GM12878 (cell line): ENCODE measurements around the gene RDH12. TPM values are rescaled to one million over a fixed set of nuclear protein-coding genes. Genes with fewer than 3 reads are reported as not detected.

Source experiments
- ATAC-seq: fragments of 200-7000 bp; cut with Tn5 transposase; 3 replicates; pipeline ENCODE4 v1.9.1; 2020; ENCODE audit warnings: mild to moderate bottlenecking, moderate library complexity
- BruUV-seq: library from RNA; stranded (reverse); fragments of 400-500 nt; replicated peaks from 2 replicates; lab custom pipeline; 2021; lab: Mats Ljungman, UMichigan
- CTCF ChIA-PET: fragments of 300-600 bp; sonication (Branson Sonifier 250); formaldehyde crosslinking; extraction: SDS; loops from one replicate; lab custom pipeline; 2021; ENCODE audit warnings: inconsistent platforms; lab: Yijun Ruan, JAX
- POLR2A ChIA-PET: fragments of 350-600 bp; formaldehyde crosslinking; extraction: SDS; loops from one replicate; lab custom pipeline; 2021; ENCODE audit warnings: inconsistent platforms; lab: Charles Lee
- RAD21 ChIA-PET: fragments of 300-600 bp; sonication (Branson Sonifier 250); formaldehyde crosslinking; loops from one replicate; lab custom pipeline; 2023; ENCODE audit warnings: antibody characterized with exemption; ENCODE audit not compliant: unreplicated experiment; lab: Charles Lee
- SMC1A ChIA-PET: fragments of 300-600 bp; sonication (Branson Sonifier 250); formaldehyde crosslinking; loops from one replicate; lab custom pipeline; 2023; ENCODE audit not compliant: unreplicated experiment, uncharacterized antibody; lab: Charles Lee
- DNase-seq: peaks from one replicate; pipeline ENCODE4 v3.0.0-alpha.2; 2011; ENCODE audit warnings: low read depth, low spot score
- FAIRE-seq: peaks from 3 replicates; lab custom pipeline; 2011; peaks lifted over from hg19 to GRCh38; lab: Jason Lieb, UNC
- H2AFZ ChIP-seq: 2 replicates; pipeline ENCODE4 v1.6.0; 2011; ENCODE audit warnings: low read depth, low read length, control low read depth; ENCODE audit not compliant: control insufficient read depth
- H3K27ac ChIP-seq: 2 replicates; pipeline ENCODE4 v1.5.1; 2011; ENCODE audit warnings: control low read depth; ENCODE audit not compliant: control insufficient read depth, insufficient read depth
- H3K27me3 ChIP-seq, 2 experiments: replicated peaks in 1 of 2; 2 replicates each; pipeline versions ENCODE4 v1.6.0 to v1.6.1; 2011; ENCODE audit warnings: low read length in 1 of 2; ENCODE audit not compliant: control insufficient read depth in 2 of 2, insufficient read depth in 2 of 2
- H3K36me3 ChIP-seq, 2 experiments: 2 replicates each; pipeline ENCODE4 v1.5.1; 2011; ENCODE audit warnings: low read length in 1 of 2; ENCODE audit not compliant: control insufficient read depth in 2 of 2, insufficient read depth in 2 of 2
- H3K4me1 ChIP-seq: 2 replicates; pipeline ENCODE4 v1.6.1; 2011; ENCODE audit warnings: mild to moderate bottlenecking, low read length, moderate library complexity, mixed read lengths; ENCODE audit not compliant: control insufficient read depth, insufficient read depth
- H3K4me2 ChIP-seq: 2 replicates; pipeline ENCODE4 v1.6.0; 2011; ENCODE audit warnings: control low read depth; ENCODE audit not compliant: control insufficient read depth, insufficient read depth
- H3K4me3 ChIP-seq: fragments of 200-600 bp; sonication (generic); 2 replicates; pipeline ENCODE4 v1.5.1; 2016
- H3K79me2 ChIP-seq: 2 replicates; pipeline ENCODE4 v1.6.0; 2011; ENCODE audit warnings: low read length; ENCODE audit not compliant: control insufficient read depth, insufficient read depth
- H3K9ac ChIP-seq: 2 replicates; pipeline ENCODE4 v1.8.0; 2011; ENCODE audit warnings: low read length, control low read depth, mixed read lengths; ENCODE audit not compliant: control insufficient read depth, insufficient read depth
- H3K9me3 ChIP-seq: replicated peaks from 3 replicates; pipeline ENCODE4 v1.5.1; 2011; ENCODE audit warnings: mild to moderate bottlenecking, low read length; ENCODE audit not compliant: control insufficient read depth, insufficient read depth
- H4K20me1 ChIP-seq: 2 replicates; pipeline ENCODE4 v1.6.0; 2011; ENCODE audit not compliant: control insufficient read depth, insufficient read depth
- CBFB ChIP-seq: IDR thresholded peaks from 2 replicates; pipeline ENCODE4 v1.6.1; 2016; ENCODE audit warnings: antibody characterized with exemption, low read depth
- CHD4 ChIP-seq: fragments of 200-600 bp; sonication (generic); IDR thresholded peaks from 2 replicates; pipeline ENCODE4 v1.6.1; 2016; ENCODE audit warnings: mild to moderate bottlenecking
- EED ChIP-seq: sonication (generic); IDR thresholded peaks from 2 replicates; pipeline ENCODE4 v1.6.1; 2016; ENCODE audit warnings: antibody characterized with exemption, low read depth
- ETV6 ChIP-seq, 2 experiments: fragments of 450-650 bp in 1 of 2; IDR thresholded peaks in 1 of 2; conservative IDR thresholded peaks in 1 of 2; 2 replicates each; pipeline ENCODE4 v1.6.1; 2014; ENCODE audit warnings: antibody characterized with exemption in 1 of 2, borderline replicate concordance in 1 of 2, low read depth in 1 of 2, mild to moderate bottlenecking in 1 of 2, moderate library complexity in 1 of 2
- FOS ChIP-seq: IDR thresholded peaks from 3 replicates; pipeline ENCODE4 v1.6.1; 2011; ENCODE audit warnings: borderline replicate concordance; ENCODE audit not compliant: insufficient read length; ENCODE audit errors: extremely low read depth
- IKZF2 ChIP-seq, 2 experiments: fragments of 450-650 bp; IDR thresholded peaks; 2 replicates each; pipeline ENCODE4 v1.6.1; 2017; ENCODE audit warnings: mild to moderate bottlenecking in 2 of 2, moderate library complexity in 2 of 2
- KAT2A ChIP-seq: conservative IDR thresholded peaks from 2 replicates; pipeline ENCODE4 v1.6.1; 2011; ENCODE audit warnings: low read depth, low read length; ENCODE audit not compliant: control insufficient read depth
- MTA2 ChIP-seq: fragments of 450-650 bp; IDR thresholded peaks from 2 replicates; pipeline ENCODE4 v1.6.1; 2016; ENCODE audit warnings: low read depth, mild to moderate bottlenecking, moderate library complexity
- NBN ChIP-seq: fragments of 450-650 bp; IDR thresholded peaks from 2 replicates; pipeline ENCODE4 v1.6.1; 2016
- NFXL1 ChIP-seq: fragments of 450-650 bp; IDR thresholded peaks from 2 replicates; pipeline ENCODE4 v1.6.1; 2017; ENCODE audit warnings: antibody characterized with exemption, mild to moderate bottlenecking, borderline replicate concordance
- PKNOX1 ChIP-seq: fragments of 450-650 bp; IDR thresholded peaks from 2 replicates; pipeline ENCODE4 v1.6.1; 2016; ENCODE audit warnings: mild to moderate bottlenecking
- POLR2A ChIP-seq: IDR thresholded peaks from 2 replicates; pipeline ENCODE4 v1.6.1; 2011; ENCODE audit warnings: low read depth, mild to moderate bottlenecking, low read length
- SIX5 ChIP-seq: IDR thresholded peaks from 2 replicates; pipeline ENCODE4 v1.6.1; 2011; ENCODE audit warnings: mild to moderate bottlenecking, low read depth, low read length, moderate library complexity; ENCODE audit not compliant: severe bottlenecking
- STAT1 ChIP-seq: fragments of 450-650 bp; conservative IDR thresholded peaks from 2 replicates; pipeline ENCODE4 v1.6.1; 2014; ENCODE audit warnings: antibody characterized with exemption, mild to moderate bottlenecking
- ZBTB11 ChIP-seq: fragments of 450-650 bp; formaldehyde crosslinking; IDR thresholded peaks from 2 replicates; pipeline ENCODE4 v1.5.0; 2022; ENCODE audit warnings: mild to moderate bottlenecking, missing genetic modification characterization
- ZNF217 ChIP-seq: fragments of 450-650 bp; IDR thresholded peaks from 2 replicates; pipeline ENCODE4 v1.6.1; 2017; ENCODE audit warnings: antibody characterized with exemption, mild to moderate bottlenecking
- WGBS: methylation state at CpG from one replicate; pipeline ENCODE4 v1.1.6; 2016; ENCODE audit warnings: low lambda C conversion rate; ENCODE audit not compliant: insufficient replicate concordance, insufficient coverage; ENCODE audit errors: missing lambda C conversion rate; 5-methylcytosine and 5-hydroxymethylcytosine counted together
- in situ Hi-C: fragments of 300-500 bp; cut with MboI; formaldehyde crosslinking; loops from 9 replicates; pipeline ENCODE4 v1.14.3; 2018; ENCODE audit warnings: mixed read lengths
- intact Hi-C: fragments of 100-400 bp; cut with micrococcal nuclease; formaldehyde crosslinking; loops from one replicate; pipeline ENCODE4 v1.14.2; 2022; ENCODE audit not compliant: unreplicated experiment
- polyA plus RNA-seq, 11 experiments: library from polyadenylated mRNA; depleted of rRNA in 4 of 11; unstranded in 6 of 11; stranded (reverse) in 5 of 11; fragments of >200 nt; fragmentation: Nextera tagmentation in 4 of 11; fragmentation: Illumina TruSeq in 1 of 11; extraction: Ambion mirVana in 4 of 11; extraction: Trizol in 1 of 11; gene quantifications; 1 replicate in 1 of 11; 2 replicates in 10 of 11; pipeline versions ENCODE4 v1.2.1 to v1.2.3, GENCODE V29; 2011 to 2016; ENCODE audit warnings: inconsistent platforms in 2 of 11, missing spikeins in 2 of 11, low read depth in 1 of 11
- total RNA-seq, 4 experiments: library from RNA; depleted of rRNA in 3 of 4; stranded (reverse); fragments of >200 nt in 3 of 4; fragmentation: Illumina TruSeq in 1 of 4; extraction: Trizol in 1 of 4; gene quantifications; 2 replicates each; pipeline versions ENCODE4 v1.2.1 to v1.2.3, GENCODE V29; 2013 to 2021

RDH12 gene
- total and polyA plus RNA-seq, 10 of the 15 experiments (the other 5 are each of a cell fraction or from before 2014, with no cell fraction given) = not detected

- intact Hi-C loops (no loop called here), in situ Hi-C loops (no loop called here)
- Histone ChIP-seq H3K27ac (no peak overlapping the region), H3K9ac (no peak overlapping the region), H3K27me3 (no peaks in the 10 kb centered on the region), H3K4me2 (no peak overlapping the region), H4K20me1 (no peaks in the 10 kb centered on the region), H2AFZ (no peak overlapping the region), H3K4me3 (no peak overlapping the region), H3K4me1 (no peaks in the 10 kb centered on the region), H3K9me3 (no peaks in the 10 kb centered on the region), H3K36me3 (peaks cover 23 to 45% of the 10 kb centered on the region in 2 experiments), H3K79me2 (no peaks in the 10 kb centered on the region)
- 70% methylated on average over 3 of the region's 3 CpGs for WGBS
- no peak for DNase-seq
- SMC1A ChIA-PET = interaction anchor here (1.0 kb wide), 1 partner anchor 14 kb away, joined by 3 read pairs; no protein-coding TSS in a partner anchor
- no peak for FAIRE-seq
- TF ChIP-seq NBN (no peak), ZNF217 (no peak), MTA2 (no peak), ZBTB11 (CRISPR knock-in tag) (no peak), CHD4 (no peak), SIX5 (no peak), KAT2A (no peak), IKZF2 (IDR thresholded peaks at IDR 0.05) (no peak), EED (no peak), CBFB (no peak), NFXL1 (no peak), POLR2A (no peak), ETV6 (conservative IDR thresholded peaks at IDR 0.05 in 1 of 2, IDR thresholded peaks at IDR 0.05 in 1 of 2; ENCODE audit: borderline replicate concordance in 1 of 2, low read depth in 1 of 2) (no peak), PKNOX1 (no peak), STAT1 (no peak), FOS (no peak)
- CTCF ChIA-PET = no interaction called here
- no peak for ATAC-seq
- BruUV-seq = no TSS peak
- RAD21 ChIA-PET = no interaction called here
- POLR2A ChIA-PET = interaction anchor here (0.5 kb wide), 1 partner anchor 222 kb away, joined by 3 read pairs; no protein-coding TSS in a partner anchor
Observed at GRCh38 chr14:67782090-67782489, 80.4 kb downstream of the RDH12 start.
